HG03521 (cell line): ENCODE measurements around the gene KIRREL3.
A peak's percentile ranks its signal among the peaks of the same experiment; 100 is the strongest.

Experiments used
- ATAC-seq: cut with Tn5 transposase; IDR thresholded peaks from one replicate; pipeline ENCODE4 v1.9.1; 2021; ENCODE audit warnings: mild to moderate bottlenecking, moderate library complexity; ENCODE audit not compliant: unreplicated experiment

KIRREL3 gene

GRCh38 chr11:126722006-126722736 is 278.4 kb downstream of the KIRREL3 start:
- no peak for ATAC-seq

GRCh38 chr11:126720539-126721235 is 279.9 kb downstream of the KIRREL3 start:
- no peak for ATAC-seq

- ATAC-seq: no peak
Measured at GRCh38 chr11:126719740-126720139, 280.8 kb downstream of the KIRREL3 start.

GRCh38 chr11:126718276-126718675 is 282.3 kb downstream of the KIRREL3 start:
- no peak for ATAC-seq

GRCh38 chr11:126716456-126717083 is 284.0 kb downstream of the KIRREL3 start:
- ATAC-seq: peak; percentile 66

- ATAC-seq: no peak
Measured at GRCh38 chr11:126713806-126714205, 286.8 kb downstream of the KIRREL3 start.

- no peak for ATAC-seq
Measured at GRCh38 chr11:126711977-126712625, 288.5 kb downstream of the KIRREL3 start.

- ATAC-seq: no peak
Measured at GRCh38 chr11:126710804-126711399, 289.7 kb downstream of the KIRREL3 start.

- ATAC-seq: no peak
Measured at GRCh38 chr11:126707498-126707897, 293.1 kb downstream of the KIRREL3 start.

GRCh38 chr11:126704096-126704495 is 296.5 kb downstream of the KIRREL3 start:
- no peak for ATAC-seq

- ATAC-seq: no peak
Measured at GRCh38 chr11:126703662-126704061, 296.9 kb downstream of the KIRREL3 start.

GRCh38 chr11:126702987-126703386 is 297.6 kb downstream of the KIRREL3 start:
- no peak for ATAC-seq

- no peak for ATAC-seq
Measured at GRCh38 chr11:126702165-126702720, 298.3 kb downstream of the KIRREL3 start.

- no peak for ATAC-seq
Measured at GRCh38 chr11:126701520-126701897, 299.1 kb downstream of the KIRREL3 start.

- ATAC-seq: peak; percentile 70
Measured at GRCh38 chr11:126700768-126701519, 299.6 kb downstream of the KIRREL3 start.

GRCh38 chr11:126698576-126698975 is 302.0 kb downstream of the KIRREL3 start:
- no peak for ATAC-seq

GRCh38 chr11:126697936-126698335 is 302.6 kb downstream of the KIRREL3 start:
- ATAC-seq: no peak

GRCh38 chr11:126696982-126697381 is 303.6 kb downstream of the KIRREL3 start:
- no peak for ATAC-seq

- ATAC-seq: no peak
Measured at GRCh38 chr11:126695293-126695692, 305.3 kb downstream of the KIRREL3 start.

- ATAC-seq: no peak
Measured at GRCh38 chr11:126694065-126694625, 306.4 kb downstream of the KIRREL3 start.
